GM21360 (cell line): Measurements from ENCODE around the gene CTNNA2.
A peak's percentile ranks its signal among the peaks of the same experiment; 100 is the strongest.

Experiments
- ATAC-seq: cut with Tn5 transposase; IDR thresholded peaks from one replicate; pipeline ENCODE4 v1.9.1; 2021; ENCODE audit warnings: mild to moderate bottlenecking, moderate library complexity; ENCODE audit not compliant: unreplicated experiment

Gene CTNNA2

DNA sequence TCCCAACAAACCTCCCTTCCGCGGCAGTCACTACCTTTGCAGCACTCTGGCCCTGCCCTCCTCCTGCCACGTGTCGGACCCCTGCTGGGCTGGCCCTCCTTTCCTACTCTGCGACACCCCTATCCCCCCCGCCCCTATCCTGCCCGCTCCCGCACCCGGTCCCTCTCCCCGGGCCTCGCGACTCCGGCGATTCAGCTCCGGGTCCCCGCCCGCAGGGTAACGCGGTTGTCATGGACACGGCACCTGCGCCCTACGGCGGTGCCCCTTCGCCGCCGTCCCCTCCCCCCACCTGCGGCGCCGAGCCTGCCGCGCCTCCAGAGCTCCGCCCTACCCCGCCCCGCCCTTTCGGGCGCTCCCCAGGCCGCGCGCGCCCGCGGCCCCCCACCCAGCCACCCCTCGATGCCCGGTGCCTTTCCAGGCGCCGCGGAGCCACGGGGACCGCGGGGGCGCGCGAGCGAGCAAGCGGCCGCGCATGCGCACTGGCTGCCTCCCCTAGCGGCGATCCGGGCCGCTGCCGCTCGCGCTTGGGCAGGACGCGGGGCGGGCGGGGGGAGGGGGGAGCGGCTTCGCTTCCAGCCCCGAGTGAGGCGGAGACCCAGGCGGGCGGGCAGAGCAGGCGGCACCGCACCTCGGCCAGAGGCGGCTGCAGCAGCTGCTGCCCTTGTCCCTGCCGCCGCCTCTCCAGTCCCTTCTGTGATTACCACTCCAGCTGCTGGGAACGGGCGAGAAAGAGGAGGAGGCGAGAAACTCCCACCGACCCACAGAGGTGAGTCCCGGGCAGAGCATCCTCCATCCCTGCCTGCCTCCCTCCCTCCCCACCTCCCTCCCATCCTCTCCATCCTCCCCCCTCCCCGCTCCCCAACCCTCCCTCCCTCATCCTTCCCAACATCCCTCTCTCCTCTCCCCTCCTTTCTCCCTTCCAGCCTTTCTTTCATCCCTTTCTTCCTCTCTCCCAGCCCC lies at the start of gene CTNNA2:
Gene CTNNA2 (plus strand): TSS at position 610 of the 960 bp plus-strand sequence.
- ATAC-seq: peak; percentile 67

DNA sequence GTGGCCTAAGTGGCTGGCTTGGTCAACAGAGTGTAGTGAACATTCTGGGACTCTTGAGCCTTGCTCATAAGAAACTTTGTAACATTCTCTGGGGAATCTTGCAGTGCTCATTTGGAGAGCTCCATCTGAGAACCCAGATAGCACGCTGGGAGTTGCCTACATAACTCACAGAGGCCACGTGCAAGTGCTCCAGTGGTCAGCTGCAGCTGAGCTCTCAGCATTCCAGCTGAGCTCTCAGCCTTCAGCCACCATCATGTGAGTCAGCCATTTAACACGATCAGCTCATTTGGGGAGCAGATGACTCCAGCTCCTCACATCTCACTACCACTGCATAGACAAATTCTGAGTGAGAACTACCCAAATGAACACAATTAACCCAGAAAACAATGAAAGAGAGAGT lies 25.5 kb upstream of the CTNNA2 start:
- no peak for ATAC-seq

DNA sequence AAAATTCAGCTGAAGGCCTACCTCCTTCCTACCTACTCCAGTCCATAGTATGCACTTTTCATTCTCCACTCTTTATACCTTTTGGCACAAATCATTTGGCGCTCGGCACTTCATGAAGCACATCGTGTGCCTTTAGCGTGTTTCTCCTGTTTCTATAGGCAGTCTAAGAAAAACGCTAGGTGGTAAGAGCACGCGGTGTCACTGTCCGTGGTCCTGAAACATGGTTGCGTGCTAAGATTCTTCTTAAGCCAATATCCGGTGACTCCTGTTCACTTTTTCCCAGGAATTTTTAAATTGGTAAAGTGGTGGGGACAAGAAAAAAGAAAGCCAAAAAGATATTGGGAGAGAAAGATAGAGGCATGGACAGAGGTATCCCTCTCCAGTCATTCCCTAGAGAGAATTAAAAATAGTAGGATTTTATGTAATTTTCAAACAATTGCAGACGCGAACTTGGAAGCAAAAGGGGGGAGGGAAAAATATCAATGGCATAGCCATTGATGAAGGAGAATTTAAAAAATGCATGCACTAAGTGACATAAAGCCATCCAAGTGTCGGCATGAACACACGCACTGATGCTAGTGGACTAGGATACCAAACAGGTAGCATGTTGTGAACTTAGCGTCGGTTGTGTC lies 1.4 kb upstream of the CTNNA2 start:
- ATAC-seq: no peak

DNA sequence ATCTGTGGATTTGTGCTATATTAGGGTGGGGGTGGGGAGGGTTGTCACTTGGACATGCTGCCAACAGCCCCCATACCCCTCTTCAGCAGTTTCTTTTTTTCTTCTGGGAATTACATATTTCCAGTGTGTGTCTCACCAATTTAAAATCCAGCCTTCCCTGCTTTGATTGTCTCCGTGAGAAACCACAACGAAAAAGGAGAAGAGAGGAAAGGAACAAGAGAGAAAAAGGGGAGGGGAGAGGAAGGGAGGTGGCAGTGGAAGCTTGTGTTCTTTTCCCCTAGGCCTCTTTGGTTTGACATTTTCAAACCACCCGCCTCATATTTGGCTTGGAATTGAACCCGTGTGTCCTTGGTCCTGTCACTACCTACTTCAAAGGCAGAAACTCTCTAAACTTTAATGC lies 860 bp downstream of the CTNNA2 start:
- ATAC-seq: no peak

DNA sequence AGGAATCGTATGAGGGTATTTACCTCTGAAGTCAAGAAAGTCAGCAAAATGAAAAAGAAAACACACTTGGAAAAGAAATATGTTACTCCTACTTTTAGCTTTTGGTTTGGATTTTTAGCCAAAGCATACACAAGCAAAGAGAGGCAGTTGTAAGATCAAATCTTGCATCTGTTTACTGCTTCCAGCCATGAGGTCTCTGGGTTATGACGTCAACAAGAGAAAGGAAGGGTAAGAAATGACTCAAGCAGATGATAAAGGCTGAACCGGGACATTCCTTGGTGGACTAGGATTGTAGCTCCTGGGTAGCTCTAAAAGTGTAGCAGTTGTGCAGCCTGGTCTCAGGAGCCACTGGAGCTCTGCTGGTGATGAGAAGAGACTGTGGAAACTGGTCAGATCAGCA lies 16.8 kb downstream of the CTNNA2 start:
- ATAC-seq: no peak

DNA sequence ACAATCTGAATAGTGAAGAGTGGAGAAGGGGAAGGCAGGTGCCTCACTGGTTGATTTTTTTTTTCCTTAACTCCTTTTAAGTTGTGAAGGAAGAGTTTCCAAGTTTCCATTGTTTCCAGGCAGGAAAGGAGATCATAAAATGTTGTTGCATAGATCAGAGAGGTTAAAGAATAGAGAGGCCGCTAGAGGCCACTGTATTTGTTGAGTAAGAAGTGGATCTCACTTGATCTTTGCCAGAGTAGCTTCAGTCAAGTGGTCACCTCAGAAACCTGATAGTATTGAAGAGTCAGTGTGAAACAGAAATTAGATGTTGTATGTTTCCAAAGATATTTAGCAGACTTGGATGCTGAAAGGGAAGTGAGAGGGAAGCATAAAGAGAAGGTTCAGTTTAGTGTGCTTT lies 17.6 kb downstream of the CTNNA2 start:
- ATAC-seq: no peak

DNA sequence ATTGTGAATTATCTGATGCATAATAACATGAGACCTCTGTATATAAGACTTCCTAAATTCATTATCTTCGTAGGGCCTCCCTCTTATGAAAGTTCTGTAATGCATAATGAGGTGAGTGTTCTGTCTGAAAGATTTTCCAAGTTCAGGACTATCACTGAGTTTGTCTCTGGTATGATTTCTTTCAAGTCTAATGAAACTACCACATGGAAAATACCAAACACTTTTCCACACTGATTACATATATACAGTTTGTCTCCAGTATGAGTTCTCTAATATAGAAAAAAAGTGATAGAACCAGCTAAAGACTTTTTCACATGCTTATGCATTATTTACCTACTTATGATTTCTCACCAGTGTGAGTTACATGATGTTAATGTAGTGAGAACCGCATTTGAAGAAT lies 34.7 kb downstream of the CTNNA2 start:
- no peak for ATAC-seq

DNA sequence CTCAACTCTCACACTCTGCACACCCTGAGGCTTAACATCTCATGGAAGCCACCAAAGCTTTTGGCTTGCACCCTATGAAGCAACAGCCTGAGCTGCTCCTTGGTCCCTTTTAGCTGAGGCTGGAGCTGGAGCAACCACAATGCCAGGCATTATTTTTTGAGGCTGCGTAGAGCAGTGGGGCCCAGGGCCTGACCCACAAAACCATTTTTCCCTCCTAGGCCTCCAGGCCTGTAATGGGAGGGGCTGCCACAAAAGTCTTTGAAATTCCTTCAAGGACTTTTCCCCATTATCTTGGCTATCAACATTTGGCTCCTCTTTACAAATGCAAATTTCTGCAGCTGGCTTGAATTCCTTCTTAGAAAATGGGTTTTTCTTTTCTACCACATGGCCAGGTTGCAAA lies 39.8 kb downstream of the CTNNA2 start:
- ATAC-seq: no peak

DNA sequence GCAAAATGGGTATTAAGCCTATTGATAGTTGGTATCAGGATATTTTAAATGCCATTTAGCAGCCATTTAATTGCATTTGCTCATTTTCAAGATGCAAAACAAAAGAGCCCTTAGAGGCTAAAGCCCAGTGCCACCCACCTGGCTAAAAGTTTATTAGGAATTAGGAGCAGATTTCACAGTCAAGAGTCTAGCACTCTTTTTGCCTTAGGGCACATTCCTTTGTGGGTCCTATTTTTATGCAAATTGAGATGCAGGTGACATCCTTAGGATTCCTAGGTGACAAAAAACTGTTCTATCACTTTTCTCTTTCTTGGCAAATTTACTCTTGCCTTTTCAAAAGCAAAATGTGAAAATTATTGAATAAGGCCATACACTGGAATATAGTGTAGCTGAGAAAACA lies 42.0 kb downstream of the CTNNA2 start:
- ATAC-seq: no peak

DNA sequence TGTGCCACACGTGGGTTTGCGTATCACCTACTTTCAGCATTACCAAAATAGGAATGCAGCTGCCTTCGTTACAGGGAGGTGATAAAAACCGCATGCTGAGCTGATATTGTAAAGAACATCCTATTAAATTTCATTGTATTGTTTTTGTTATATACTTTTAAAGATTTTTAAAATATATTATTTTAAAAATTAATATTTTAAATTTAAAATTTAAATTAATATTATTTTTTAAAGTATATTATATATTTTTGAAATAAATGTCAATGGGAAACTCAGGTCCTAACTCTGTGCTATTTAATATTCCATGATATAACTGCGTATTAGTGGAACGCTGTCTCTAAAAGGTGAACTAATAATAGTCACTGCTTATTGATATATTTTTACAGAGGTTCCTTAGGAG lies 51.2 kb downstream of the CTNNA2 start:
- no peak for ATAC-seq

DNA sequence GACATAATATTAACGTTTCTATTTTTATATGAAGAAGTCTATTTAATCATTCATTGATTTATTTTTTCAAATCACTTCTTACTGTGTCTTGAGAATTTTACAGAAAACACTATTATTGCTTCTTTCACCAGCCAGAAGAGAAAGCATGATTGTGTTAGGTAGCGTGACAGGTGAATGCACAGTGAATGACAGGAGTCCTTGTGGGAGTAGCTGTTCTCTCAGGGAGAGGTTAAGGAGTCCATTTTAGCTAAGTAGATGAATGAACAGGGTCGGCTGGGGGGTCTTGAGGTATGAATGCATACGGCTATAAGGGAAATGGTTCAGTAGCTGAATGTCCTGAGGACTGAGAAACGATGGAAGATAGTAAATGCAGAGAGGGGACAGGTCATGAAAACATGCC lies 56.2 kb downstream of the CTNNA2 start:
- ATAC-seq: no peak

DNA sequence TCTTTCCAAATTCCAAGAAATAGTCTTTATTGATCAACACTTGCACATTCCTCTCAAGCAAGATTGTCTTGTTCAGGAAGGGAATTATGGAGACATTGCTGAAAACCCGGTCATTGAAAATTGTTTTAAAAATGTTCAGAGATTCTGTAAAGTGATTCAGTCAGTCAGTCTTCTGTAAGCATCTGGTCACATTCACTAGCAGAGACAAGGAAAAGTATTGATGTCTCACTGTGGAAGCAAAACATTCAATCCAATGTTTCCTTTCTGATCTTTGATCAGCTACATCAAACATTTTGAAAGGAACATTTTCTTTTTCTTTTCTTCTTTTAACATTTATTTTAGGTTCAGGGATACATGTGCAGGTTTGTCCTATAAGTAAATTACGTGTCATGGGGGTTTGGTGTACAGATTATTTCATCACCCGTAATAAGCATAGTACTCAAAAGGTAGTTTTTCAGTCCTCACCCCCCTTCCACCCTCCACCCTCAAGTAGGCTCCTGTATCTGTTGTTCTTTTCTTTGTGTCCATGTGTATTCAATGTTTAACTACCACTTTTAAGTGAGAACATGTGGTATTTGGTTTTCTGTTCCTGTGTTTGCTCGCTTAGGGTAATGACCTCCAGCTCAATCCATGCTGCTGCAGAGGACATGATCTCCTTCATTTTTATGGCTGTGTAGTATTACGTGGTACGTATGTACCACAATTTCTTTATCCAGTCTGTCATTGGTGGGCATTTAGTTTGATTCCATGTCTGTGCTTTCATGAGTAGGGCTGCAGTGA lies 61.2 kb downstream of the CTNNA2 start:
- ATAC-seq: no peak

DNA sequence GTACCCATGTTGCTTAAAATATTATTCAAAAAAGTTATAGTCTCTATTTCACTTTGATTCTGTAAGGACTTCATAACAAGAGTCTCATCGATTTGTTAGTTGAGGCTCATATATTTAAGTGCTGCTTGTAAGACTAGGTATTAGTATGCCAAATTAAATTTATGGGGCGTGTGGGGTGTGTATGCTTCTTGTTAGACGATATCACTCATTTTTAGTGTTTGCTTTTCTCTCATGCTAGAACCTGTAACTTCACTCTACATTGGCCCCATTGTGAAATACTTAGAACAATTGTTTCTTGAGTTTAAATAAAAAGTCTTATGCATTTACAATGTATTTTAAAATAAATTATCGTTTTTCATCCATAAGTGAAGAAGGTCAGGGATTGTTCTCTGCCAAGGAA lies 63.6 kb downstream of the CTNNA2 start:
- no peak for ATAC-seq

DNA sequence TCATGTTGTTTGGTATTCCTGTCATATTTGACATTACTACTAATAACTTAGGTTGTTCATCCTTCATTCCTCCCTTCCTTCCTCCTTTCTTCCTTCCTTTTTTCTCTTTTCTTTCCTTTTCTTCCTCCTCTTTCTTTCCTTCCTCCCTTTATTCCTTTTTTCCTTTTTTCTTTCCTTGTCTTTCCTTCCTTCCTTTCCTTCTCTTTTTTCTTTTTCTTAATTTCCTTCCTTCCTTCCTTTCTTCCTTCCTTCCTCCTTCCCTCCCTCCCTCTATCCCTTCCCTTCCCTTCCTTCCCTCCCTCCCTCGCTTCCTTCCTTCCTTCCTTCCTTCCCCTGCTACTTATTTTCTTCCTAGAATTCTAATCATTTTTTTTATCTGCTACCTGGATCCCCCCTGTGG lies 66.1 kb downstream of the CTNNA2 start:
- ATAC-seq: no peak

DNA sequence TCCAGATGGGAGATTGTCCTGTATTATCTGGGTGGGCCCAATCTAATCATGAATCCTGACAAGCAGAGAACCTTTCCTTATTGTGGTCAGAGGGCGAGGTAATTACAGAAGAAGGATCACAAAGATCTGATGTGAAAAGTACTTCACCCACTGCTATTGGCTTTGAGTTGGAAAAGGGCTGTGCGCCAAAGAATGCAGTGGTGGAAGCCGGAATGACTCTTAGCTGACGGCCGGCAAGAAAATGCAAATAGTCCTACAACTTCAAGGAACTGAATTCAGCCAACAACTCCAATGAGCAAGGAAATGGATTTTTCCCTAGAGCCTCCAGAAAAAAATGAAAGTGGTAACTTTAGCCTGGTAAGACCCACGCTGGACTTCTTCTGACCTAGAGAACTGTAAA lies 67.3 kb downstream of the CTNNA2 start:
- no peak for ATAC-seq

DNA sequence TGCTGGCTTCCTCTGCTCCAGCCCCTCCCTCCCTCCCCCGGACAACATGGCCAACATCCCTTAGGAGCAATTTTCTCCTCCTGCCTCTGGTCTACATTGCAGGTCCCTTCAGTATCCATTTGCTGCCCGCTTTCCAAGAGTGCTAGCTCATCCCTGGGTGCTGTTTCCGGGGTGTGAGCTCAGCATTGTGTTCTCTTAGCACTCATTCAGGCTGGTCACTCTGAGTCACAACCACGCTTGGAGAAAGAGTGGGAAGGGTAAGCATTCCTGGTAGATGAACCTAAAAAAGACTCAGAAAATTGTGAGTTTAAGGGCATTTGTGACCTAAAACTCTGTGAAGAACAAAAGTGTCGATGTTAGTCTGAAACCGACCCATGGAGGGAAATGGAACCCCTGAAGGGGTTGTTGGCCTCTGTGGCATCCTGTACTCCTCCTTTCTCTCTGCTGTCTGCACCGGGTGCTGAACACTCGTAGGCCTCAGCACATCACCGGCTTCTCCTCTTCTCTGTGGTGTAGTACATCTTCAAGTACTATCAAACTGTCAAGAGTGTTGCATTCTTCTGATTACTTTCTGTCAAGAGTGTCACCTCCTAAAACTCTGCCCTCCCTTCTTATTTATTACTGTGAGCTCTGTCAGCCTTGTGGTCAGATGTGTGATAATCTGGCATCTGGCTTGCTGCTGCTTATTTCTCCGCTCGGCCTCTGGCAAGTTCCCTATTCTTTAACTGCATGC lies 73.0 kb downstream of the CTNNA2 start:
- no peak for ATAC-seq

DNA sequence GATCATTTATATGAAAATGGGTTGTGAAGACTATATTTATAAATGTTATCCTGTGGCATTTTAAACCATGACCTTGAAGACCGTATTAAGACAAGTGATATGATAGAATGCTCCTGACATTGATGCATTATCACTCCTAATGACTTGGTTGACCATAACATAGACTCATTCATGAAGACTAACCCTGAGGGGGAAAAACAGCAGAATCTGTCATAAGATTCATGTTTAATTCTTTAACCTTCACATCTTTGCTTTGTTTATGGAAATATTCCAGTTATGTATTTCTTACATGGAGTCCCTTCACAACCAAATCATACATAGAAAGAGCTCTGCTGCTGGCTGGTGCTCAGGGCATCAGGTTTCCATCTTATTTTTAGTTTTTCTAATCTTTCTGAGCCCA lies 78.4 kb downstream of the CTNNA2 start:
- ATAC-seq: no peak

DNA sequence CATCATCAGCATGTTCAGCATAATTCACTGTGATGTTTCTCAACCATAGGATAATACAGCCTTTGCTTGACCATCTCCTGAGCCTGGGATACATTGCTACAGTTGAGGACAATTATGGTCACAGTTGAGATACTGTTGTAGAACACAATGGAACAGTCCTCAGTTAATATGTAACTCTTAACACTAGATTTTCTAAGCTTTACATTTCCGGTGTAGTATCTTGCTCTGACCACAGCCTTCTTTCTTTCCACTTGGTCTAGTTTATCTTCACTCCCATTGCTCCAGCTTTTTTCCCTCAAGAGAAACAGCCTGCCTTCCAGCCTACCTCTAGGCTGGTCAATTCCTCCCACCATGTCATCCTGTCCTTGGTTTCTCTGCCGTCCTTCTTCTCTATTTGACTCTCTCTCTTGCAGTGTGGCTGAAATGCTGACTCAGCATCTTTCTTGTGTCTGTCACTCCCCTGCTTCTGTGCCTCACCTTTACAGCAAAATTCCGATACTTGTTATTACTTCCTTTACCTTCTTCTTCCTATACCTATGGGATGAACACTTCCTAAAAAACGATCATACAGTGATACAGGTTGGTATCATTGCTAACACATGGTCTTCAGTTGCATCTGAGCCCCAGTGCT lies 80.5 kb downstream of the CTNNA2 start:
- no peak for ATAC-seq

DNA sequence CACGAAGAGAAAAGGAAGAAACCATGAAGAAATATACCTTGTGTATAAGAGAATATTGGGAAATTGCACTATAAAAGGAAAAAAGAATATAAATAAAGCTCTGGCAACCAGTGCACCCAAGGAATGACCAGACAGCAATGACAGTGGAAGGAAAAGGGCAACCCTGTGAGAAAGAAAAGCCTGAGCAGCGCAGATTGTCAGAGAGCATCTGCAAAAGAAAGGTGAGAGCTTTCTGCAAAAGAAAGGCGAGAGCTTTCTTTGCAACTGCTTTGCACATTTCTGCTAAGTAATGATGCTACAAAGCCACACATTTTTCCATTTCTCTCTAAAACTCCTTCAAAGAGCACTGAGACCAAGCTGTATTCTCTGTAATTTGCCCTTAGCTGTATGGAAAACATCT lies 83.6 kb downstream of the CTNNA2 start:
- ATAC-seq: no peak

DNA sequence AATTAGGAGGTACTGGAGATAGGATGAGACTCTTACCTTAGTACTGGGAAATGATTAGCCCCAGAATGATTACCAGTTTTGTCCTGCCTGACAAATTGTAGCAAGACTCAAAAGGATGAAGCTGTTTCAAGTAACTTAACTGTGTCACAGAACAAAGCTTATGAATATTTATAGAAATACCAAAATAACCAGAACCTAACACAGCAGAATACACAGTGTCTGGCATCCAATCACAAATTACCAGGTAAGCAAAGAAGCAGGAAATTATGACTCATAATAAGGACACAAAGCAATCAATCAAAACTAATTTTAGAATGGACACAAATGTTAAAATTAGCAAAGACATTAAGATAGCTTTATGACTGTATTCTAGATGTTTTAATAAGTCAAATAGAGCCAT lies 91.9 kb downstream of the CTNNA2 start:
- no peak for ATAC-seq
